Mucosa of stomach (tissue), 1 donor: ENCODE results near the gene NLRP6.
A peak's percentile ranks its signal among the peaks of the same experiment; 100 is the strongest.
"Not testable (repeated sequence)": the region's sequence is repeated elsewhere in the genome, so short reads cannot be mapped to it uniquely, and the experiment has no call there.

ENCODE experiments used
- H3K27me3 ChIP-seq: one replicate; pipeline ENCODE4 v1.7.0; 2013; ENCODE audit warnings: mild to moderate bottlenecking, low read length; ENCODE audit not compliant: control insufficient read depth, insufficient read depth
- H3K36me3 ChIP-seq: one replicate; pipeline ENCODE4 v1.7.0; 2013; ENCODE audit warnings: low read length; ENCODE audit not compliant: control insufficient read depth, insufficient read depth
- H3K4me1 ChIP-seq: one replicate; pipeline ENCODE4 v1.7.0; 2013; ENCODE audit warnings: mild to moderate bottlenecking, low read length; ENCODE audit not compliant: control insufficient read depth, insufficient read depth
- H3K4me3 ChIP-seq: one replicate; pipeline ENCODE4 v1.7.0; 2013; ENCODE audit warnings: low read length
- H3K9ac ChIP-seq: one replicate; pipeline ENCODE4 v1.7.0; 2013; ENCODE audit warnings: mild to moderate bottlenecking, low read length, moderate library complexity
- H3K9me3 ChIP-seq: one replicate; pipeline ENCODE4 v1.7.0; 2013; ENCODE audit warnings: mild to moderate bottlenecking, low read length, moderate library complexity; ENCODE audit not compliant: control insufficient read depth
- donor health status: Pancreatic carcinoma.

Gene NLRP6

GRCh38 chr11:286977-287820, 9.0 kb downstream of the NLRP6 start:
- peaks cover 49% of the 10 kb centered on the region for H3K27me3 ChIP-seq
- peaks cover 12% of the 10 kb centered on the region for H3K4me1 ChIP-seq
- H3K36me3 ChIP-seq, H3K9me3 ChIP-seq, H3K4me3 ChIP-seq, H3K9ac ChIP-seq: not testable (repeated sequence)

- H3K9ac ChIP-seq = peak overlapping the region; percentile 43
- H3K36me3 ChIP-seq = no peaks in the 10 kb centered on the region
- peak overlapping the region; percentile 25 for H3K4me3 ChIP-seq
- H3K4me1 ChIP-seq = peaks cover 12% of the 10 kb centered on the region
- H3K9me3 ChIP-seq = no peaks in the 10 kb centered on the region
- H3K27me3 ChIP-seq = peaks cover 42% of the 10 kb centered on the region
Observed at GRCh38 chr11:287821-288477, 9.7 kb downstream of the NLRP6 start.

GRCh38 chr11:288478-289397, 10.5 kb downstream of the NLRP6 start, which contains the start of gene PGGHG:
TSS of gene PGGHG (plus strand) at chr11:289126. CDS start at chr11:289817, 691 bp downstream.
- H3K9ac ChIP-seq = peak within 1 kb of the TSS; percentile 43
- no peaks in the 10 kb centered on the region for H3K36me3 ChIP-seq
- peaks cover 12% of the 10 kb centered on the region for H3K4me1 ChIP-seq
- H3K9me3 ChIP-seq = no peaks in the 10 kb centered on the region
- peaks cover 40% of the 10 kb centered on the region for H3K27me3 ChIP-seq
- peak within 1 kb of the TSS; percentile 25 for H3K4me3 ChIP-seq

- no peaks in the 10 kb centered on the region for H3K36me3 ChIP-seq
- peaks cover 12% of the 10 kb centered on the region for H3K4me1 ChIP-seq
- no peaks in the 10 kb centered on the region for H3K9me3 ChIP-seq
- H3K27me3 ChIP-seq = peaks cover 34% of the 10 kb centered on the region
- no peak overlapping the region for H3K4me3 ChIP-seq
- H3K9ac ChIP-seq = peak overlapping the region; percentile 28
Observed at GRCh38 chr11:289398-289711, 11.1 kb downstream of the NLRP6 start.

- no peaks in the 10 kb centered on the region for H3K36me3 ChIP-seq
- H3K4me1 ChIP-seq = peaks cover 12% of the 10 kb centered on the region
- H3K9me3 ChIP-seq = no peaks in the 10 kb centered on the region
- peak overlapping the region; percentile 28 for H3K9ac ChIP-seq
- peaks cover 31% of the 10 kb centered on the region for H3K27me3 ChIP-seq
- no peak overlapping the region for H3K4me3 ChIP-seq
Observed at GRCh38 chr11:289712-290620, 11.8 kb downstream of the NLRP6 start.

- Histone ChIP-seq H3K9me3 (no peaks in the 10 kb centered on the region), H3K4me1 (peaks cover 12% of the 10 kb centered on the region), H3K36me3 (no peaks in the 10 kb centered on the region), H3K9ac (no peak overlapping the region), H3K4me3 (no peak overlapping the region), H3K27me3 (peaks cover 24% of the 10 kb centered on the region)
Observed at GRCh38 chr11:290621-291231, 12.5 kb downstream of the NLRP6 start.

GRCh38 chr11:291281-292210, 13.3 kb downstream of the NLRP6 start:
- Histone ChIP-seq H3K9me3 (no peaks in the 10 kb centered on the region), H3K4me3 (no peak overlapping the region), H3K9ac (no peak overlapping the region), H3K4me1 (peaks cover 12% of the 10 kb centered on the region), H3K36me3 (no peaks in the 10 kb centered on the region), H3K27me3 (peaks cover 20% of the 10 kb centered on the region)

GRCh38 chr11:292211-293121, 14.3 kb downstream of the NLRP6 start:
- Histone ChIP-seq H3K9ac (no peak overlapping the region), H3K4me3 (no peak overlapping the region), H3K4me1 (peaks cover 20% of the 10 kb centered on the region), H3K9me3 (no peaks in the 10 kb centered on the region), H3K27me3 (peaks cover 23% of the 10 kb centered on the region), H3K36me3 (no peaks in the 10 kb centered on the region)

- Histone ChIP-seq H3K27me3 (peaks cover 23% of the 10 kb centered on the region), H3K4me3 (no peak overlapping the region), H3K4me1 (peaks cover 15% of the 10 kb centered on the region), H3K9me3 (no peaks in the 10 kb centered on the region), H3K36me3 (no peaks in the 10 kb centered on the region), H3K9ac (no peak overlapping the region)
Observed at GRCh38 chr11:293271-293851, 15.2 kb downstream of the NLRP6 start.
